ENCODE results near the gene NPFF.

Gene NPFF

GRCh38 chr12:53461591-53461990 is 45.7 kb downstream of the NPFF start:
- in situ Hi-C loops (cut with HindIII; ENCODE audit: low sequenced_read_pairs): no loop called here
- no peak for TF ChIP-seq CTCF (IDR thresholded peaks at IDR 0.05; ENCODE audit: low read depth, low read length, missing control alignments)
- no peak overlapping the region for H3K4me3 ChIP-seq (ENCODE audit: low read depth, low read length)
- no peak for DNase-seq (ENCODE audit: low read depth)

DNA sequence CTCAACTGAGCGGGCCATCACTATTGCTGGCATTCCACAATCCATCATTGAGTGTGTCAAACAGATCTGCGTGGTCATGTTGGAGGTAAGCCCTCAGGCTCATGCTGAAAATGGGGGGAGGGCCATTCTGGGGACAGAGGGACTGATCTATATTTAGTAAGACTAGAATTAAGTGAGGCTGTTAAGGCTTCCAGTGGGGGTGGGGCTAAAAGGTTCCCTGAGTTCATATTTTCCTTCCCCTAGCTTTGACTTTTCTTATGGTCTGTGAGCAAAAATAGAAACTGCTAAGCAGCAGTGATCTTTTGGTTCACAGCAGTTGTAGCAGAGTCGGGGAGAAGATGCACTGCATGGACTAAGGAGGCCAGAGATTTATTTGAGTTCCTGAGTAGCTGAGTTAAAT is 46.2 kb downstream of the NPFF start:
- TF ChIP-seq CTCF (IDR thresholded peaks at IDR 0.05; ENCODE audit: low read depth, low read length, missing control alignments): no peak
- no peak for DNase-seq (ENCODE audit: low read depth)
- in situ Hi-C loops (cut with HindIII; ENCODE audit: low sequenced_read_pairs): no loop called here
- no peak overlapping the region for H3K4me3 ChIP-seq (ENCODE audit: low read depth, low read length)

GRCh38 chr12:53459097-53459496 is 48.2 kb downstream of the NPFF start:
- no peak for DNase-seq (ENCODE audit: low read depth)
- in situ Hi-C loops (cut with HindIII; ENCODE audit: low sequenced_read_pairs): no loop called here
- no peak for TF ChIP-seq CTCF (IDR thresholded peaks at IDR 0.05; ENCODE audit: low read depth, low read length, missing control alignments)
- no peak overlapping the region for H3K4me3 ChIP-seq (ENCODE audit: low read depth, low read length)
